Germinal center (tissue), 1 donor: Measurements from ENCODE around the gene USP40.

Source experiments
- DNase-seq: peaks from one replicate; pipeline ENCODE4 v3.0.0; 2012; ENCODE audit warnings: mixed read lengths, low spot score

The USP40 gene

GRCh38 chr2:233458826-233459225 lies 107.8 kb downstream of the USP40 start:
- no peak for DNase-seq

- no peak for DNase-seq
These were observed 108.5 kb downstream of the USP40 start for GRCh38 chr2:233458031-233458610.

- no peak for DNase-seq
These were observed 109.2 kb downstream of the USP40 start for GRCh38 chr2:233457356-233457755.

GRCh38 chr2:233456934-233457333 lies 109.6 kb downstream of the USP40 start:
- DNase-seq, result no peak

- DNase-seq, result no peak
These were observed 110.5 kb downstream of the USP40 start for GRCh38 chr2:233456111-233456510.

- no peak for DNase-seq
These were observed 111.1 kb downstream of the USP40 start for GRCh38 chr2:233455491-233455890.

- DNase-seq, result no peak
These were observed 111.6 kb downstream of the USP40 start for GRCh38 chr2:233455006-233455405.

GRCh38 chr2:233453916-233454315 lies 112.7 kb downstream of the USP40 start:
- no peak for DNase-seq

- DNase-seq, result no peak
These were observed 113.3 kb downstream of the USP40 start for GRCh38 chr2:233453111-233453915.

GRCh38 chr2:233451950-233452349 lies 114.6 kb downstream of the USP40 start:
- no peak for DNase-seq

- DNase-seq, result no peak
These were observed 115.6 kb downstream of the USP40 start for GRCh38 chr2:233450864-233451575.

GRCh38 chr2:233449921-233450863 lies 116.4 kb downstream of the USP40 start:
- no peak for DNase-seq

- DNase-seq, result no peak
These were observed 117.3 kb downstream of the USP40 start for GRCh38 chr2:233449081-233449901.

- no peak for DNase-seq
These were observed 118.0 kb downstream of the USP40 start for GRCh38 chr2:233448575-233448974.

GRCh38 chr2:233448220-233448559 lies 118.4 kb downstream of the USP40 start:
- DNase-seq, result no peak

- no peak for DNase-seq
These were observed 118.9 kb downstream of the USP40 start for GRCh38 chr2:233447506-233448219.

GRCh38 chr2:233446606-233447305 lies 119.8 kb downstream of the USP40 start:
- no peak for DNase-seq

- no peak for DNase-seq
These were observed 120.5 kb downstream of the USP40 start for GRCh38 chr2:233446121-233446520.

- no peak for DNase-seq
These were observed 121.3 kb downstream of the USP40 start for GRCh38 chr2:233445152-233445830.
